DND-41 (cell line): ENCODE measurements around the gene AUTS2.

Experiments
- CTCF ChIP-seq: IDR thresholded peaks from 2 replicates; pipeline ENCODE4 v1.5.1; 2012; ENCODE audit warnings: borderline replicate concordance, low read length, moderate library complexity, mild to moderate bottlenecking; ENCODE audit not compliant: poor library complexity, severe bottlenecking; ENCODE audit errors: extremely low read depth
- EZH2 ChIP-seq: IDR thresholded peaks from 3 replicates; pipeline ENCODE4 v1.6.1; 2012; ENCODE audit warnings: borderline replicate concordance, low read depth, mild to moderate bottlenecking, moderate library complexity, low read length, inconsistent platforms; ENCODE audit not compliant: severe bottlenecking

GRCh38 chr7:69598081-69598486, at the start of gene AUTS2:
- no peak for TF ChIP-seq CTCF
- no peak for TF ChIP-seq EZH2
